HCT116 (cell line): ENCODE data around the gene RSPO4. TPM values are rescaled to one million over a fixed set of nuclear protein-coding genes. Genes with fewer than 3 reads are reported as not detected.

Source experiments
- ATAC-seq: fragments of 200-7000 bp; cut with Tn5 transposase; 2 replicates; pipeline ENCODE4 v1.9.1; 2020; ENCODE audit warnings: mild to moderate bottlenecking, moderate library complexity
- BruUV-seq: library from RNA; stranded (reverse); fragments of 400-500 nt; replicated peaks from 2 replicates; lab custom pipeline; 2021; lab: Mats Ljungman, UMichigan
- CTCF ChIA-PET: fragments of 300-600 bp; sonication (Branson Sonifier 250); formaldehyde crosslinking; loops from one replicate; lab custom pipeline; 2021; ENCODE audit warnings: antibody characterized with exemption; lab: Charles Lee
- POLR2A ChIA-PET: fragments of 300-600, 350-600 bp; sonication (Branson Sonifier 250); formaldehyde crosslinking; loops from one replicate; lab custom pipeline; 2021; ENCODE audit warnings: antibody characterized with exemption; lab: Charles Lee
- RAD21 ChIA-PET, 2 experiments: fragments of 300-600 bp; sonication (Branson Sonifier 250); formaldehyde crosslinking; loops; one replicate each; lab custom pipeline; 2023; ENCODE audit warnings: low total read pairs in 2 of 2; ENCODE audit not compliant: uncharacterized antibody in 2 of 2, unreplicated experiment in 2 of 2, low non-redundant PET in 1 of 2; lab: Charles Lee
- DNase-seq: peaks from one replicate; pipeline ENCODE4 v3.0.0-alpha.2; 2010; ENCODE audit warnings: low read depth, low spot score
- H2AFZ ChIP-seq: fragments of 200-600 bp; shearing (Covaris generic), sonication (generic); 2 replicates; pipeline ENCODE4 v1.6.1; 2017; ENCODE audit warnings: low read depth, mixed run types, mixed read lengths, antibody characterized with exemption, low read length; ENCODE audit not compliant: poor library complexity, severe bottlenecking
- H3K27ac ChIP-seq: 2 replicates; pipeline ENCODE4 v1.5.1; 2012; ENCODE audit warnings: low read depth, low read length
- H3K27me3 ChIP-seq: fragments of 200-600 bp; sonication (generic); 2 replicates; pipeline ENCODE4 v1.6.1; 2016; ENCODE audit warnings: mixed run types, low read length, mixed read lengths; ENCODE audit not compliant: insufficient read depth
- H3K36me3 ChIP-seq, 2 experiments: fragments of 200-500 bp in 1 of 2; fragments of 200-600 bp in 1 of 2; sonication (Bioruptor generic) in 1 of 2; sonication (generic) in 1 of 2; 2 replicates each; pipeline versions ENCODE4 v1.5.1 to v1.6.1; 2014 to 2016; ENCODE audit warnings: low read length in 2 of 2, inconsistent platforms in 1 of 2, mixed read lengths in 1 of 2, mixed run types in 1 of 2; ENCODE audit not compliant: insufficient read depth in 2 of 2, control insufficient read depth in 1 of 2
- H3K4me1 ChIP-seq, 2 experiments: fragments of 200-600 bp in 1 of 2; sonication (generic) in 1 of 2; 2 replicates each; pipeline versions ENCODE4 v1.5.1 to v1.6.1; 2012 to 2017; ENCODE audit warnings: low read length in 2 of 2, inconsistent platforms in 1 of 2, mild to moderate bottlenecking in 1 of 2, mixed read lengths in 1 of 2, mixed run types in 1 of 2, moderate library complexity in 1 of 2; ENCODE audit not compliant: insufficient read depth in 2 of 2, control insufficient read depth in 1 of 2
- H3K4me2 ChIP-seq: fragments of 200-600 bp; sonication (generic); 2 replicates; pipeline ENCODE4 v1.6.1; 2017; ENCODE audit warnings: mixed run types, low read length, mixed read lengths
- H3K4me3 ChIP-seq, 2 experiments: fragments of 200-600 bp in 1 of 2; sonication (generic) in 1 of 2; replicated peaks in 1 of 2; 2 replicates each; pipeline ENCODE4 v1.5.1; 2011 to 2016; ENCODE audit warnings: low read length in 2 of 2, control low read depth in 1 of 2, low read depth in 1 of 2, mild to moderate bottlenecking in 1 of 2, mixed read lengths in 1 of 2, mixed run types in 1 of 2
- H3K79me2 ChIP-seq: fragments of 200-600 bp; sonication (generic); 2 replicates; pipeline ENCODE4 v1.6.1; 2017; ENCODE audit warnings: mild to moderate bottlenecking, mixed run types, low read length, moderate library complexity, mixed read lengths; ENCODE audit not compliant: insufficient read depth
- H3K9ac ChIP-seq: fragments of 200-600 bp; sonication (generic); 2 replicates; pipeline ENCODE4 v1.6.1; 2016; ENCODE audit warnings: low read length, mixed read lengths
- H3K9me2 ChIP-seq: fragments of 200-600 bp; sonication (generic), shearing (Covaris generic); 2 replicates; pipeline ENCODE4 v1.6.1; 2017; ENCODE audit warnings: mixed run types, mild to moderate bottlenecking, moderate library complexity; ENCODE audit not compliant: insufficient read depth
- H3K9me3 ChIP-seq, 2 experiments: fragments of 200-500 bp in 1 of 2; fragments of 200-600 bp in 1 of 2; sonication (Bioruptor generic) in 1 of 2; sonication (generic) in 1 of 2; 2 replicates each; pipeline ENCODE4 v1.6.1; 2014 to 2017; ENCODE audit warnings: low read length in 2 of 2, mixed read lengths in 2 of 2, inconsistent platforms in 1 of 2, low read depth in 1 of 2, mild to moderate bottlenecking in 1 of 2, mixed run types in 1 of 2, moderate library complexity in 1 of 2; ENCODE audit not compliant: control insufficient read depth in 1 of 2, insufficient read depth in 1 of 2
- H4K20me1 ChIP-seq: fragments of 200-600 bp; sonication (generic), shearing (Covaris generic); 2 replicates; pipeline ENCODE4 v1.6.1; 2017; ENCODE audit warnings: mixed run types, mild to moderate bottlenecking, moderate library complexity; ENCODE audit not compliant: insufficient read depth
- CBX3 ChIP-seq: IDR thresholded peaks from 2 replicates; pipeline ENCODE4 v1.6.1; 2012; ENCODE audit warnings: low read depth
- CEBPB ChIP-seq: IDR thresholded peaks from 2 replicates; pipeline ENCODE4 v1.6.1; 2012; ENCODE audit warnings: low read depth
- ELF1 ChIP-seq: IDR thresholded peaks from 2 replicates; pipeline ENCODE4 v1.6.1; 2012; ENCODE audit warnings: low read depth, borderline replicate concordance
- EZH2 ChIP-seq: fragments of 200-600 bp; sonication (generic); IDR thresholded peaks from 2 replicates; pipeline ENCODE4 v1.6.1; 2017; ENCODE audit warnings: antibody characterized with exemption, mixed run types
- EZH2phosphoT487 ChIP-seq: fragments of 200-600 bp; IDR thresholded peaks from 2 replicates; pipeline ENCODE4 v1.6.1; 2018; ENCODE audit warnings: antibody characterized with exemption, borderline replicate concordance
- POLR2A ChIP-seq: IDR thresholded peaks from 2 replicates; pipeline ENCODE4 v1.7.0; 2011; ENCODE audit warnings: borderline replicate concordance; ENCODE audit not compliant: insufficient read depth, insufficient read length; ENCODE audit errors: extremely low read depth
- POLR2AphosphoS5 ChIP-seq: IDR thresholded peaks from 2 replicates; pipeline ENCODE4 v1.6.1; 2011; ENCODE audit warnings: mild to moderate bottlenecking, low read depth, low read length, moderate library complexity
- RAD21 ChIP-seq: IDR thresholded peaks from 2 replicates; pipeline ENCODE4 v1.6.1; 2012; ENCODE audit warnings: low read depth, mild to moderate bottlenecking
- REST ChIP-seq: IDR thresholded peaks from 2 replicates; pipeline ENCODE4 v1.6.1; 2012; ENCODE audit warnings: low read depth
- SP1 ChIP-seq: IDR thresholded peaks from 2 replicates; pipeline ENCODE4 v1.6.1; 2012; ENCODE audit warnings: low read depth
- SRF ChIP-seq: IDR thresholded peaks from 2 replicates; pipeline ENCODE4 v1.6.1; 2012; ENCODE audit warnings: low read depth
- TCF7L2 ChIP-seq: IDR thresholded peaks from 2 replicates; pipeline ENCODE4 v1.7.0; 2011; ENCODE audit warnings: borderline replicate concordance, inconsistent platforms; ENCODE audit not compliant: insufficient read depth, insufficient read length; ENCODE audit errors: extremely low read depth
- YY1 ChIP-seq: IDR thresholded peaks from 2 replicates; pipeline ENCODE4 v1.6.1; 2011; ENCODE audit warnings: low read length, low read depth, moderate library complexity, mild to moderate bottlenecking; ENCODE audit not compliant: insufficient replicate concordance; ENCODE audit errors: extremely low read depth
- ZFX ChIP-seq: fragments of 450-650 bp; IDR thresholded peaks from 2 replicates; pipeline ENCODE4 v1.6.1; 2017
- ZNF274 ChIP-seq: fragments of 200-500 bp; sonication (Bioruptor generic); IDR thresholded peaks from 2 replicates; pipeline ENCODE4 v1.6.1; 2014; ENCODE audit warnings: mild to moderate bottlenecking, low read depth, low read length, inconsistent platforms
- intact Hi-C: fragments of 100-400 bp; cut with micrococcal nuclease; formaldehyde crosslinking; loops from 2 replicates; pipeline ENCODE4 v1.10.0; 2022
- total RNA-seq: library from RNA; stranded (reverse); gene quantifications from one replicate; pipeline ENCODE4 v1.2.1, GENCODE V29; 2021; ENCODE audit not compliant: unreplicated experiment
- TF ChIP-seq, protein P1 (sequence below), 3 experiments: fragments of 200-600 bp in 1 of 3; sonication (generic) in 1 of 3; IDR thresholded peaks in 2 of 3; conservative IDR thresholded peaks in 1 of 3; 2 replicates each; pipeline ENCODE4 v1.5.1; 2012 to 2017; ENCODE audit warnings: low read depth in 2 of 3, low read length in 2 of 3, antibody characterized with exemption in 1 of 3, borderline replicate concordance in 1 of 3, control low read depth in 1 of 3, mild to moderate bottlenecking in 1 of 3, mixed read lengths in 1 of 3, mixed run types in 1 of 3, moderate library complexity in 1 of 3; ENCODE audit not compliant: insufficient read depth in 1 of 3

Gene RSPO4
- total RNA-seq, 1 experiment from 2014 or later = 0.84 TPM

DNA sequence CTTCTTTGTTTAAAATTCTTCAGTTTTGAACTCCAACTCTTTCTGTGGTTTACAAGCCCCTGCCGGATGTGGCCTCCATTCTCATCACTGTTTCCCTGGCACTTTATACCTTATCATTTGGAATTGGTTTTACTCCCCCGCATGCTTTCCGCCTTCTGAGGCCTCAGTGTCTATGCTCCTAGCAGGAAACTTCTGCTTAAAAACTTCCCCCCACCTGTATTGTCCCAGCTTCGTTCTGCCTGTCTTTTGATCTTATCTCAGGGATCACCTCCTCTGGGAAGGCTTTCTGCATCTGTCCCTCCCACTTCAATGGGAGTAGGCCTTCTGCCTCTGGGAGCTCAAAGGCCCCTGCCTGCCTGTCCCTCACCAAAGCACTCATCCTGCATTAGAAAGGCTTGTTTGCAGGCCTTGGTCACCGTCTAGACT is 82.6 kb downstream of the RSPO4 start:
- Histone ChIP-seq H3K27me3 (no peaks in the 10 kb centered on the region), H3K9ac (no peak overlapping the region), H3K4me3 (no peak overlapping the region), H3K36me3 (no peaks in the 10 kb centered on the region), H2AFZ (no peak overlapping the region), H3K4me2 (no peak overlapping the region), H3K9me2 (no peaks in the 10 kb centered on the region), H3K27ac (no peak overlapping the region), H4K20me1 (no peaks in the 10 kb centered on the region), H3K4me1 (no peaks in the 10 kb centered on the region), H3K79me2 (no peaks in the 10 kb centered on the region), H3K9me3 (no peaks in the 10 kb centered on the region)
- intact Hi-C loops = no loop called here
- DNase-seq = no peak
- ATAC-seq = no peak
- POLR2A ChIA-PET = no interaction called here
- TF ChIP-seq EZH2 (no peak), CBX3 (no peak), POLR2A (no peak), SRF (no peak), SP1 (no peak), RAD21 (no peak), TCF7L2 (no peak), EZH2phosphoT487 (no peak), YY1 (no peak), REST (no peak), POLR2AphosphoS5 (no peak), ZFX (no peak), ZNF274 (no peak), ELF1 (no peak), CEBPB (no peak)
- TF ChIP-seq, protein P1, sequence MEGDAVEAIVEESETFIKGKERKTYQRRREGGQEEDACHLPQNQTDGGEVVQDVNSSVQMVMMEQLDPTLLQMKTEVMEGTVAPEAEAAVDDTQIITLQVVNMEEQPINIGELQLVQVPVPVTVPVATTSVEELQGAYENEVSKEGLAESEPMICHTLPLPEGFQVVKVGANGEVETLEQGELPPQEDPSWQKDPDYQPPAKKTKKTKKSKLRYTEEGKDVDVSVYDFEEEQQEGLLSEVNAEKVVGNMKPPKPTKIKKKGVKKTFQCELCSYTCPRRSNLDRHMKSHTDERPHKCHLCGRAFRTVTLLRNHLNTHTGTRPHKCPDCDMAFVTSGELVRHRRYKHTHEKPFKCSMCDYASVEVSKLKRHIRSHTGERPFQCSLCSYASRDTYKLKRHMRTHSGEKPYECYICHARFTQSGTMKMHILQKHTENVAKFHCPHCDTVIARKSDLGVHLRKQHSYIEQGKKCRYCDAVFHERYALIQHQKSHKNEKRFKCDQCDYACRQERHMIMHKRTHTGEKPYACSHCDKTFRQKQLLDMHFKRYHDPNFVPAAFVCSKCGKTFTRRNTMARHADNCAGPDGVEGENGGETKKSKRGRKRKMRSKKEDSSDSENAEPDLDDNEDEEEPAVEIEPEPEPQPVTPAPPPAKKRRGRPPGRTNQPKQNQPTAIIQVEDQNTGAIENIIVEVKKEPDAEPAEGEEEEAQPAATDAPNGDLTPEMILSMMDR (IDR thresholded peaks at IDR 0.05 in 2 of 3, conservative IDR thresholded peaks at IDR 0.05 in 1 of 3; ENCODE audit: borderline replicate concordance in 1 of 3, insufficient read depth in 1 of 3, low read depth in 2 of 3, low read length in 2 of 3) = no peak
- CTCF ChIA-PET = no interaction called here
- BruUV-seq = no TSS peak
- RAD21 ChIA-PET = no interaction called here
